Non-pigmented ciliary epithelial cell (primary cell): ENCODE measurements around the gene CDK2AP2.
"Not testable (repeated sequence)": the region's sequence is repeated elsewhere in the genome, so short reads cannot be mapped to it uniquely, and the experiment has no call there.

ENCODE experiments used
- DNase-seq: peaks from one replicate; pipeline ENCODE4 v3.0.0-alpha.2; 2010; ENCODE audit warnings: low read depth

CDK2AP2 gene

DNA sequence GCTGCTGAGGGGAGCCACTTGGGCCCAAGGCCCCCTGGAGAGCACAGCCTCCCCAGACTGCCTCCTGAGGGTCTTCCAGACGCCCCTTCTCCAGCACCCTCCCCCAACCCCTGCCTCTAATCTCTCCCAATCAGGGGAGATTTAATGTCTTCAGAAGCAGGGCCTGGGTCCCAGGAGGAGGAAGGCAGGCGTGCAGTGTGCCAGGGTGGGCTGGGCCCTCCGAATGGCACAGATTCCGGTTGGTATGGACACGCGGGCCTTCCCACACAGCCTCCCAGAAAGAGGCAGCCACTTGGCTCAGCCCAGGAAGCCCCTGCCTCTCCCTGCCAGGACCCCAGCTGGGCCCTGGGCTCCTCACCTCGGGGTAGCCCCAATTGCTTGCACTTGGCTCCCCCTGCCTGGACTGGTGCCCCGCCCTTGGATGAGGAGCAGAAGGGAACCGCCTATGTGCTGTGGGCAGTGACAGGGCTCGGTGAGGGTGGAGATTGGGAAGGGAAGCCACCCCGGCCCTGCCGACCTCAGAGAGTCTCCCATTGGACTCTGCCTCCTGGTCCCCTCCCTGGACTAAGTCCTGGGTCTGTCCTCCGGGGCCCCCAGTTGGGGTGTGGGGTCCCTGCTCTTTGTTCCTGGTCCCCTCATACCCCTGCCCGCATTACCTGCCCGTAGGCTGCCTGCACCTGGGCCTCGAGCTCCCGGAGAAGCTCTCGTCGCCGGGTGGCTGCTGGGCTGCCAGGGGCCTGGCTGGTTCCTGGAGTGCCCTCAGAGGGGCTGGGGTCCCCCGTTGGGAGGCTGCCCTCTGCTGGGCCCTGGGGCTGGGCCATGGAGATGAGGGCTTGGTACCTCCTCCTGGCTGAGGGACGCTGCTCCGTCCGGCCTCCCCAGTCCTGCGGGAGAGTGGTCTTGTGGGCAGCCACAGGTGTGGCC, 15.9 kb upstream of the CDK2AP2 start:
- no peak for DNase-seq

DNA sequence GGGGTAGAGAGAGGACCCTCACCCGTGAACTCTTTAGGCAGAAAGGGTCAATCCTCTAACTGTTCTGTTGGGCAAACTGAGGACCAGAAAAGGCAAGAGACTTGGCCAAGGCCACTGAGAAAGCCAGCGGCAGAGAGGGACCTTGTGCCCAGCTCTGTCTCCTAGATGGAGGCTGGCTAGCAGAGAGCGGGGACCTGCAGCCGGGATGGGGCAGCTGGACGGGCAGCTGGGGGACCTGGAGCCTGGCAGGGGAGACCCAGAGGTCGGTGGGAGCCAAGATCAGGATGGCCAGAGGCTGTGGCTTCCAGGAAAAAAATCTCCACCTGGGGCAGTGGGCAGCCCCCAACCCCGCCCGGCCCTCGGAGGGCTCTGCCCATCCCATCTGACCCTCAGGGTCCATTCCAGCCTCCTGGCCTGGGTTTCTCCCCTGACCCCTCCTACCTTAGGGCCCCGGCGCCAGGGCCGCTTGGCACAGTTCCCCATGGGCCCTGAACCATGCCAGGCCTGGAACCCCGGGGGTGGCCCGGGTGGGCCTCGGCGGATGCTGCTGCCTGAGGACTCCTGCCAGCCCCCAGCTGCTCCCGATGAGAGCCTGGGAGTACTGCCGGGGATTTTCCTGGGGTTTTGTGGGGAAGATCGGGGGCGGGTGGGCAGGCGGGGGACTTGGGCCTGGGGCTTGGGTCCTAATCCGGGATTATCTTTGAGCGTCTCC, 15.0 kb upstream of the CDK2AP2 start, which contains the start of gene CABP2:
CABP2 (minus strand) TSS at position 603 of the 712 bp plus-strand sequence; CDS start at position 483, 120 bp downstream.
- DNase-seq, result no peak

DNA sequence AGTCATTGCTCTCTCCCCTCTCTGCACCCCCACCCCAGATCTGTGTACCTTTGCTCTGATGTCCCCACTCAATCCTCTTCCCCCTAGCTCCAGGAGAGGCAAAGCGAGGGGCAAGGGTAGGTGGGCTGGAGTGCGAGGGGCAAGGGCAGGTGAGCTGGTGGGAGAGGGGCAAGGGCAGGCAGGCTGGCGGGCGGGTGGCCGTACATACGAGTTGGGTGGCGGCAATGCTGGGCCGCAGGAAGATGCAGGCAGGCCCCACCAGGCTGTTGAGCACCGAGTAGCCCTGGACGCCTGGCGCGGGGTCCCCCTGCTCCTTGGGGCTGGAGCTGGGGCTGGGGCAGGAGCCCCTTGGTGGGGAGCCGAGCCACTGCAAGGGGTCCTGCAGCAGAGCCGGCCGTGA, 14.4 kb upstream of the CDK2AP2 start:
- no peak for DNase-seq

DNA sequence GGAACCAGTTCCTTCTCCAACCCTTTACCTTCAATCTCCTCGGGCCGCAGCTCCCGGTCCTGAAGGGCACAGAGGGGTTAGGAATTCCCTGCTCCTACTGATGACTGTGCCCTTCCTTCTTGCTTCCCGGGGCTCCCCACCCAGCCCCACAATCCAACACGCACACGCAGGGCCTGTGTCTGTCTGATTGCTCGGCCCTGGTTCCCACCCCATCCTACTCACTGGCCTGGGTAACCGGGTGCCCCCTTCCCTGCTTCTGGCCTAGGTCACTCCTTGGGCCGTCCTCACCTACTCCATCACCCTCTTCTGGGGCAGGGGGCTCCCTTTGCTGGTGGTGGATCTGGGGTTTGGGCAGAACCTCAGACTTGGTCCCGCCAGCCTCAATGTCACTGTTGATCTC, 14.0 kb upstream of the CDK2AP2 start:
- no peak for DNase-seq

DNA sequence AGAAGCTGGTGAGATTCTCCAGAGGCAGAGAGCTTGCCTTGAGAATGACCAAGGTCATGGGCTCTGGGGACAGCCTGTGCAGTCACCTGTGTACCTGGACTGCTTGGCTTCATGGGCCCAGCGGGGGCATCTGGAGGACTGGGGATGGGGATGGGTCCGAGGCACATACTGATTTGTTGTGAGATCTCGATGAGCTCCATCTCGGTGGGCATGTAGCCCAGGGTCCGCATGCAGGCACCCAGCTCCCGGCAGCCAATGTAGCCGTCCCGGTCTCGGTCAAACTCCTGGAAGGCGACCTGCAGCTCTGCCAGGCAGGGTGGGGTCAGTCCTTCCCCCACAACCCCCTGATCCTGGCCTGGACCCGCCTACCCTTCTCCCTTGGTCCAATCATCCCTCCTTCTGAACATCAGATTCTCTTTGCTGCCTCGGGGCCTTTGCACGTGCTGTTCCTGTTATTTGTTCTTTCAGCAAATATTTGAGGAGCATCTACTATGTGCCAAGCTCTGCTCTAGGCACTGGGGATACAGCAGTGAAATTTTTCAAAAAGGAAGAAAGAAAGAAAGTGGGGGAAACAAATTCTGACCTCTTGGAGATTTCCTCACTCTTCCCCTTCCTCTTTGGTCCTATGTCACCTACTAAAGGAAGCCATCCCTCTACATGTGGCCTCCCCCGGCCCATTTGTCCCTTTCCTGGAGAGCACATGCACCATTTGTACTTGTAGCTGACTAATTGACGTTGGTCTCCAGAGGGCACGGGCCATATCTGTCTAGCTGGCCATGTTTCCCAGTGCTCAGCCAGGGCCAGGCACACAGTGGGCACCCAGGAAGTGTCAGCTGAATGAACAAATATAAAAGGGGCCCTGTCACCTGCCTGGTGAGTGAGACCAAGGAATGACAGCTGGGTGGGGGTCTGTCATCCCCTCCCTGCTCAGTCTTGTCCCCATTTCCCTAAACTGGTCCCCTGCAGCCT, 13.2 kb upstream of the CDK2AP2 start:
- no peak for DNase-seq

DNA sequence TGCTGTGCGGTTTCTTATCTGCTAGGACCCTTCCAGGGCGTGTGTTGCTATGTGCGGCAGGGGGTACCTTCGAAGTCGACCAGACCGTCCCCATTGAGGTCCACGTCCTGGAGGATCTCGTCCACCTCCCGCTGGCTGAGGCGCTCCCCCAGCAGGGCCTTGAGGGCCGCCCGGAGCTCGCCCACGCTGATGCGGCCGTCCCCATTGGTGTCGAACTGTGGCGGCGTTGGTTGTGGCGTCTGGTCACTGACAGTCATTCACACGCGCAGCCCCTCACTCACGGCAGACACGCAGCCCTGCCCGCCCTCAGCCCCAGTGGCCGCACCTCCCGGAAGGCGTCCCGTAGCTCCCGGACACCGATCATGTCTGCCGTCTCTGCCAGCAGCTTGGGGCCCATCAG, 11.8 kb upstream of the CDK2AP2 start:
- no peak for DNase-seq

DNA sequence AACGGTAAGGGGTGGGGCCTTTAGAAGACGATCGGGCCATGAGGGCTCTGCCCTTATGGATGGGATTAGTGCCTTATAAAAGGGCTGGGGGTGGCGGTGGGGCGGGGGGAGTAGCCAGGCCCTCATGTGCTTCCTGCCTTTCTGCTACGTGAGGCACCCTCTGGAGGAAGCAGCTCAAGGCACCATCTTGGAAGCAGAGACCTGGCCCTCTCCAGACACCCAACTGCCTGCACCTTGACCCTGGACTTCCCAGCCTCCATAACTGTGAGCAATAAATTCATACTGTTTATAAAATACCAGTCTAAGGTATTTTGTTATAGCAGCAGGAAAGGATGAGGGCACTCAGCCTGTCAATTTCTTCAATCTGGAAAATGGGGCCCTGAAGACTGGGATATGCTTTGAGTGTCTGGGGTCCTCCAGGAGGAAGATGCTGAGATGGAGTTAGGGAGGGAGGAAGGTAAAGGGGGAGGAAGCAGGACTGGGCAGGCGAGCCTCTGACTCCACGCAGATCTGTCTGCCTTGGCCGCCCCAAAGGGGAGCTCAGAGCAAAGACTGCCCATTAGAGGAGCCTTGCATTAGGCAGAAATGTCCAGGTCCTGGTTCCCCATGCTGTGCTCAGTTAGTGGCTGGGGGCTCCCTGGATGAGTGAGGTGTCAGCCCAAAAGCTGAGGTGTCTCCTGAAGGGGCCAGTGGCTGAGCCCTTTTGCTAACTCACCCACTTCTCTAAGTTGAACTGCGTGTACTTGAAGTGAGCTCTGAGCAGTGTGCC, 10.0 kb upstream of the CDK2AP2 start:
- no peak for DNase-seq

DNA sequence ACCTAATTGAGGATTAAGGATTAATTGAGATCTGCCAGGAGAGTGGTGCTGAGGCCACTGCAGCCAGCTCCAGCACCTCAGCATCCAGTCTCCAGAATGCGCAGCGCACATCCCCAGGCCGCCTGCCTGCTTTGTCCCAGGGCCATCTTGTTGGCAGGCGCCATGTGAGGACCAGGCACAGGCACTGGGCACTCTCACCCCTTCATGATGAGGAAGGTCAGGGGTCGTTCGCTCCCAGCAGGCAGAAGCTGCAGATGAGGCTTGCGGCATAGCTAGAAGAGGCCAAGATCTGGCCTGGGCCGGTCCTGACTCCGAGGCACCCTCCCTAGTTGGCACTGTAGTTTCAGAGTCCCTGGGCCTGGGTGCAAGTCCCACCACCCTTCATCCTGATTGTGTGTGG, 8.8 kb upstream of the CDK2AP2 start:
- DNase-seq, result no peak

DNA sequence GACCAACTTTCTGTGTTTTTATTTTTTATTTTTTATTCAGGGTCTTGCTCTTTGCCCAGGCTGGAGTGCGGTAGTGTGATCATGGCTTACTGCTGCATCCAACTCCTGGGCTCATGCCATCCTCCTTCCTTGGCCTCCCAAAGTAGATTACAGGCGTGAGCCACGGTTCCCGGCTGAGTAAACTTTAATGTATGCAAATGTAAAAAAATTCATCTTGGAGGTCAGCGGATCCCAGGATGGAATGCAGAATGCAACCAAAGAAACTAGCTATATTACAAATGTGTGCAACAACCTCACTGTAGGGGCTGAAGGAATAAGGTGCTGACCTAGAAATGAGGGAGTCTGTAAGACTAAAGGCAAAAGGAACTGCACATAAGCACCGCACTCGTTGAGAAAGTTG, 6.2 kb upstream of the CDK2AP2 start:
- DNase-seq, result no peak

DNA sequence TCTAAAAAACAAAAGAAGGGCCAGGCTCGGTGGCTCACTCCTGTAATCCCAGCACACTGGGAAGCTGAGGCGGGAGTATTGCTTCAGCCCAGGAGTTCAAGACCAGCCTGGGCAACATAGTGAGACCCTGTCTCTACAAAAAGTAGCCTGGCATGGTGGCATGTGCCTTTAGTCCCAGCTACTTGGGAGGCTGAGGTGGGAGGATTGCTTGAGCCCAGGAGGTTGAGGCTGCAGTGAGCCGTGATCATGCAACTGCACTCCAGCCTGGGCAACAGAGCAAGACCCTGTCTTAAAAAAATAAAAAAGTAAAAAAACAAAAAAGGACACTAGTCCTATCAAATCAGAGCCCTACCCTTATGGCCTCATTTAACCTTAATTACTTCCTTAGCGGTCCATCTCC, 3.6 kb upstream of the CDK2AP2 start:
- DNase-seq, result not testable (repeated sequence)

DNA sequence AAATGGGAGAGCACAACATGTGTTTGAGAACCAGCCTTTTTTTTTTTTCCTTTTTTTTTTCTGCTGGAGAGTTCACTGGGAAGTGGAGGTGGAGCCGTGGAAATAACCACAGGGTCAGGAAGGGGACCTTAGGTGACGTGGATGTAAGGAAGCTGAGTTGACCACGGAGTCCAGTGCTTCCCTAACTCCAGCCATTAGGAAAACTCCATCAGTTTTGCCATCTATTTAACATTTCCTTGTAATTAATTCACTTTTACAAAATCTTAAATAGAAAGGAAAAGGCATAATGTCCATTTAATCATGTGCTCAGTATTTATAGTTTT, 2.0 kb upstream of the CDK2AP2 start:
- no peak for DNase-seq

DNA sequence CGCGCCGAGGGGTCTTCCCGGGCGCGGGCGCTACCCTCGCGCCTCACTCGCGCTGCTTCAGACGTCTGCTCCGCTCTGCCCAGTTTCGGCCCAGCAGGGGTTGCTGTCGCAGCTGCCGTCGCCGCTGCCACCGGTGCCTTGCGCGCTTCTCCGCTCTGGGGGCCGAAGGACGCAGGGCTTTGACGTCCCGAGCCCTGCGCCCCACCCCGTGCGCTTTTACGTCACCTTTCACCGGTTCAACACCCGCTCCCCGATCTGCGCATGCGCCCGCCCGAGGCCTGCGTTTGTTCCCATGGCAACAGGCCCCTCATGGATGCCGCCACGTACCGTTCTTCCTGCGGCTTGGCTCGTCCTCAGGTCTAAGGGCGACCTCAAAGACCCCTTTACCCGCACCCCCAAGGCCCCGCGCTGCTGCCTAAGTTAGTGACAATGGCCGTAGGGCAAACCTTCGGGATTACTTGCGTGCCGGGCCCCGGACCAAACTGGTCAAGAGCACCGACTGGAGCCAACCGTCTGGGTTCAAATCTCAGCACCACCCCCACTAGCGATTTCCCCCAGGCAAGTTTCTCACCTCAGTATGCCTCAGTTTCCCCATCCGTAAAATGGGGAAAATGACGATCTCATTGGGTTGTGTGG, 642 bp upstream of the CDK2AP2 start:
- peak; percentile 80 for DNase-seq

DNA sequence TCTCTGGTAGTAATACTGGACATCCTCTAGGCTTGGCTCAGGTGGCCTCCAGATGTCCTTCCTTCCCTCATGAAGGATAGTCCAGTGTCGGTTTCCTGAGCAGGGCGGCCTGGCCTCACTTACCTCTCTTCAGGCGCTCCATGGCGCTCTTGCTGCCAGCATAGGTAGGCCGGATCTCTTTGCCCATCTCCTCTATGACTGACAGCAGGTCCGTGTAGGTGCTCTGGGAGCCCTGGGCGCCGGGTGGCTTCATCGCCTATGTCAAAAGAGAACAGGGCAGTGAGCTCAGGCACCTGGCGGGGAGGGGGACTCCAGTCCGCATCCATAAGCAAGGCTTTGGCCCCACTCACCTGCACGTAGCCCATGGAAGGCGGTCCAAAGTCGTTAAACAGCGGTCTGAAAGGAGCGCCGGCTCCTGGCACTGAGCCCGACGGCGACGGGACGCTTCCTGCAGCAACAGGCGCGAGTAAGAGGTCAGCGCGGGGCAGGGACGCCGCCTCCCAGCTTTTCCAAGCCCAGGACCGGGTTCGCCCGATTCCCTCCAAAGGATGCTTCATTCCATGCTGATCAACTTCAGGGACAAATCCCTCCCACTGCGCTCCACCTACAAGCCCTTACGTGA, 609 bp downstream of the CDK2AP2 start:
- DNase-seq, result peak; percentile 50

DNA sequence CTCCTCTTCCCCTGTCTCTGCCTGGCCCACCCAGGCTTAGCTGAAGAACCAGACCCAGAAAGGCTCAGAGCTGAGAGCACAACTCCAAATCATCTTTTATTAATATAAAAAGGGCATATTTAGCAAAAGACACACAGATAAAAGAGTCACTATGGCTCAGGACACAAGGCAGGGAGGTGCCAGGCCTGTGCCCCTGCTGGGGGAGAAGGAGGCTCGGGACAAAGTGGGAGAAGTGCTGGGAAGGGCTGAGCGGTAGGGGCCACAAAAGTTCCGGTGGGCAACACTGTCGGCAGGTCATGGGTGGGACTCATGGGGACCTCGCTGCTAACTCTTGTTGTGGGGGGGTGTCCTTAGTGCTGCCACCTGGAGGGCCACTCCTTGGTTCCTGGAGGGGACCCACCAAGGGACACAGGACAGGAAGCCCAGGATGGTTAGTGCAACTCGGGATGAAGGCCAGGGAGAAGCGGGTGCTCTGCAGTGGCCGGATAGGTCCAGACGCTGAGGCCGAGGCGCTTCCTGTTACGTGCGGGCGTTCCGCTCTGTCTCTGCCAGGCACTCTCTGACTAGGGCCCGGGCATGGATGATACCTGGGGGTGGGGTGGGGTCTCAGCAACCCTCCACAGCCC, 1.4 kb downstream of the CDK2AP2 start:
- no peak for DNase-seq

DNA sequence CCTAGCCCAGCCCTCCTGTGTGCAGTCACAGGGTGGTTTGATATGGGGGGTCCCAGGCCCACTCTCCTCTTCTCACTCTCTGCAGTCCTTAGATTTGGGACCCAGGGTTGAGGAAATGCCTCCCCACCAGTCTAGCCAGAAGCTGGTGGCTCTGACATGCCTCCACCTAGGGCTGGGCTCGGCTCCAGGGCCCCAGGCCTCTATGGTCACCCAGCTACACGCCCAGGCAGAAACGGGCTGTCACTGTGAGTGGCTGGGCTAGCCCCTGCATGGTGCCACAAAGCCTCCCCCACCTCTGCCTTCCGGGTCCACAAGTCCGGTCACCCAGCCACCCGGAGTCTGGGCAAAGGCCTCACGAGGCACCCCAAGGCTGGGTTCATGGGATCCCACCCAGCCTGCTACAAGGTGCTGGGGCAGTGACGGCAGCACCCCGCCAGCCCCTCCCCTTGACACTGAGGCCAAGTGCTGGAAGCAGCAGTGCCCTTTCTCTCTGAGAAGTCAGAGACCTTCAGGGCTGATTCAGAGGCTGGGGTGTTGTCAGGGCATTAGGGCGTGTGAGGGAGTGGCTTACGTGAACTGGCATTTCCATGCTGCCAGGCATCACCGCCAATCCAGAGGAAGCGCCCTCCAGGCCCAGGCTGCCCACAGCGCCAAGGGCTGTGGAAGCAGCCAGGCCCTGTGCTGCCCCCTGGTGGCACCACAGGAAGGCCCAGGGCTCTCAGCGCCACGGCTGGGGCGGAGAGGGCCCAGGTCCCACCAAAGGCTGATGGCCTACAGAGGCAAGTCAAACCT, 2.2 kb downstream of the CDK2AP2 start:
- peak; percentile 10 for DNase-seq

DNA sequence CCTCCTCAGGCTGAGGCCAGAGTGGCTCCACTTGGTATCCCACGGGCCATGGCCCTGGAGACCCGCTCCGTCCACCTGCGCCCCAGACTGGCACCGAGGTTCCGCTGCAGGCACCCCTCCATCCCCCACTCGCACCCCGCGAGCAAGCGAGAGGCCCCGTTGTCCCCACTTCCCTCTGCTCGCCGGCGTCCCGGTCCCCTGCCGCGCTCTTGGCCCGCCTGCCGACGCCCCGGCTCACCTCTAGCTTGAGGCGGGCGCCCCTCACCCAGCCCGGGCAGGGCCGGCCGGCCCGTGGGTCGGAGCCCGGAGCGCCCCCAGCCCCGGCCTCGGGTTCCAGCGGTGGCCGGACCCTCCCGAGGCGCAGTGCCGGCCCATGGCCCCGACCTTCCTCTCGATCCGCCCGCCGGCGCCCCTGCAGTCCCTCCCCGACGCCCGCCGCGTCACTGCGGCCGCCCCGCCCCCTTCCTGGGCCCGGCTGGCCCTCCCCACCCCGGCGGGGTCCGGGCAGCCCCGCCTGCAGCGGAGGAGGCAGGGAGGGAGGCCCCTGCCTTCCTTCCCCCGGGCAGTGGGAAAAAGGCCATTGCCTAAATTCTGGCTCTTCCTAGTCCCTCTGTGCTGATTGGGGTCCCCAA, 2.9 kb downstream of the CDK2AP2 start, which contains the start of gene PITPNM1:
PITPNM1 (minus strand) TSS at position 414 of the 632 bp plus-strand sequence. CDS start 1,183 bp downstream, outside the sequence.
- DNase-seq, result no peak

DNA sequence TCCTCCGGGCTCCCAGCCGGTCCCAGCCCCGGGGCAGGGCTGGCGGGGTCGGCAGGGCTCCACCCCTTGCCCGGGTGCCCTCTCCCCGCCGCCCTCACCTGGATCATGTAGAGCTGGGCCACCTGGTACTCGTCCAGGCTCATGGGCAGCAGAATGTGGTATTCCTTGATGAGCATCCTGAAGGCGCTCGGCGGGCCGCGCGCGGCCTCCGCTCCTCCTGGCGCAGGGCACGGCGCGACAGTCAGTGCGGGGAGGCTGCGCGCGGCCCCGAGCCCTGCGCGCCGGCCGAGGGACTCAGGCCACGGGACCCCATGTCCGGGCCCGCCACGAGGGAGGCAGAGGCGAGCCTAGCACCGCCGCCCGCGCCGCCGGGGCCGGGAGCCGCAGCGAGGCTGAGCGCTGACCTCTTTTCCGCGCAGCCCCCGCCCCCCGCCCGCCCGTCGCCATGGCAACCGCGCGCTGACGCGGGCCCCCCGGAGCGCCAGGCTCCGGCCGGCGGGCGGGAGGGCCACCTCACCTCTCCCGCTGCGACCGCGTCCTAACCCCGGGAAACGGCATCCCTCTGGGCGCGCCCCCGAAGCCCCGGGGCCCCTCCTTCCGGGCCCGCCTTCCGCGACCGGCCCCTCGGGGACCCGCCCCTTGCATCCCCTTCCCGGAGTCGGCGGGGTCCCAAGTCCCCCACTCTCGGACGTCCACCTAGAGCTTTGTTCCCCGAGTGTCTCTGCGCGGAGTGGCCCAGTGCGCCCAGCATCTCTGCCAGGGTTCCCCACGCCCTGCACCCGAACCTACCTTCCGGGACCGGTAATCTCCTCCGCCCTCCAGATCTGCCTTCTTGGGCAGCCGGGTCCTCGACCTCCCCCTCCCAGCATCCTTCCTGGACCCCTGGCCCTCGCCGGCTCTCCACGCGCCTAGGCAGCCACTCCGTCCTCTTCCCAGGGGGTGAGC, 3.7 kb downstream of the CDK2AP2 start:
- no peak for DNase-seq
